ENCODE data around the gene TRHDE. TPM values are rescaled to one million over a fixed set of nuclear protein-coding genes. Genes with fewer than 3 reads are reported as not detected.

TRHDE gene
- total and polyA plus RNA-seq, 2 of the 13 experiments (the other 11 are each of a cell fraction or from before 2014, with no cell fraction given): not detected

DNA sequence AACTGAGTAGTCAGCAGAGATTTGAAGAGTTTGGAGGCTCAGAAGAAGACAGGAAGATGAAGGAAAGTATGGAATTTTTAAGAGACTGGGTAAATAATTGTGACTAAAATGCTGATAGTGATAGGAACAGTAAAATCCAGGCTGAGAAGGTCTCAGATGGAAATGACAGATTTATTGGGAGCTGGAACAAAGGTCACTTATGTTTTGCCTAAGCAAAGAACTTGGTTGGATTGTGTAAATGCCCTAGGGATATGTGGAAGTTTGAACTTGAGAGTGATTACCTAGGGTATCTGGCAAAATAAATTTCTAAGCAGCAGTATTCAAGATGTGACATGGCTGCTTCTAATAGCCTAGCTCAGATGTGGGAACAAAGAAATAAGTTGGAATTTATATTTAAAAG lies 180.9 kb downstream of the TRHDE start (continued):
- no peak for TF ChIP-seq ZNF10 (CRISPR knock-in tag; IDR thresholded peaks at IDR 0.05; ENCODE audit: borderline replicate concordance, low read depth)
- no peak for TF ChIP-seq E2F2 (CRISPR knock-in tag; IDR thresholded peaks at IDR 0.05; ENCODE audit: borderline replicate concordance)
- TF ChIP-seq TEAD3 (CRISPR knock-in tag; optimal IDR thresholded peaks at IDR 0.05; ENCODE audit: borderline replicate concordance): no peak
- TF ChIP-seq, protein P1, sequence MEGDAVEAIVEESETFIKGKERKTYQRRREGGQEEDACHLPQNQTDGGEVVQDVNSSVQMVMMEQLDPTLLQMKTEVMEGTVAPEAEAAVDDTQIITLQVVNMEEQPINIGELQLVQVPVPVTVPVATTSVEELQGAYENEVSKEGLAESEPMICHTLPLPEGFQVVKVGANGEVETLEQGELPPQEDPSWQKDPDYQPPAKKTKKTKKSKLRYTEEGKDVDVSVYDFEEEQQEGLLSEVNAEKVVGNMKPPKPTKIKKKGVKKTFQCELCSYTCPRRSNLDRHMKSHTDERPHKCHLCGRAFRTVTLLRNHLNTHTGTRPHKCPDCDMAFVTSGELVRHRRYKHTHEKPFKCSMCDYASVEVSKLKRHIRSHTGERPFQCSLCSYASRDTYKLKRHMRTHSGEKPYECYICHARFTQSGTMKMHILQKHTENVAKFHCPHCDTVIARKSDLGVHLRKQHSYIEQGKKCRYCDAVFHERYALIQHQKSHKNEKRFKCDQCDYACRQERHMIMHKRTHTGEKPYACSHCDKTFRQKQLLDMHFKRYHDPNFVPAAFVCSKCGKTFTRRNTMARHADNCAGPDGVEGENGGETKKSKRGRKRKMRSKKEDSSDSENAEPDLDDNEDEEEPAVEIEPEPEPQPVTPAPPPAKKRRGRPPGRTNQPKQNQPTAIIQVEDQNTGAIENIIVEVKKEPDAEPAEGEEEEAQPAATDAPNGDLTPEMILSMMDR (CRISPR knock-in tag; IDR thresholded peaks at IDR 0.05): no peak

GRCh38 chr12:72453550-72453949 lies 181.4 kb downstream of the TRHDE start:
- intact Hi-C loops (cut with micrococcal nuclease; ENCODE audit: unreplicated experiment): no loop called here
- ATAC-seq: no peak

More at GRCh38 chr12:72453550-72453949, 181.4 kb downstream of the TRHDE start:
- H3K9me3 ChIP-seq (ENCODE audit: low read length): peaks cover 7% of the 10 kb centered on the region; the same call in 1 of the 2 replicates
- no peak overlapping the region for H2AFZ ChIP-seq (ENCODE audit: low read length)
- DNase-seq (ENCODE audit: low spot score): no peak
- H3K79me2 ChIP-seq (ENCODE audit: insufficient read depth, low read length): no peaks in the 10 kb centered on the region
- no peak for FAIRE-seq
- H3K4me3 ChIP-seq (replicated peaks in 1 of 3; ENCODE audit: insufficient read depth in 1 of 3, low read depth in 2 of 3, low read length in 3 of 3): no peak overlapping the region
- no peak overlapping the region for H3K4me2 ChIP-seq (ENCODE audit: low read depth, low read length)
- no peak for TF ChIP-seq HHEX (CRISPR knock-in tag; IDR thresholded peaks at IDR 0.05)
- no peak for TF ChIP-seq ZNF782 (CRISPR knock-in tag; IDR thresholded peaks at IDR 0.05; ENCODE audit: borderline replicate concordance)
- TF ChIP-seq SRSF9 (IDR thresholded peaks at IDR 0.05; ENCODE audit: borderline replicate concordance, insufficient read depth, low read depth, low read length, poor library complexity, severe bottlenecking): no peak
- no peak for TF ChIP-seq KLF12 (CRISPR knock-in tag; IDR thresholded peaks at IDR 0.05; ENCODE audit: borderline replicate concordance)
- TF ChIP-seq HDAC2 (CRISPR knock-in tag; IDR thresholded peaks at IDR 0.05): no peak
- no peak for TF ChIP-seq ZNF713 (CRISPR knock-in tag; IDR thresholded peaks at IDR 0.05)
- TF ChIP-seq, protein P2, sequence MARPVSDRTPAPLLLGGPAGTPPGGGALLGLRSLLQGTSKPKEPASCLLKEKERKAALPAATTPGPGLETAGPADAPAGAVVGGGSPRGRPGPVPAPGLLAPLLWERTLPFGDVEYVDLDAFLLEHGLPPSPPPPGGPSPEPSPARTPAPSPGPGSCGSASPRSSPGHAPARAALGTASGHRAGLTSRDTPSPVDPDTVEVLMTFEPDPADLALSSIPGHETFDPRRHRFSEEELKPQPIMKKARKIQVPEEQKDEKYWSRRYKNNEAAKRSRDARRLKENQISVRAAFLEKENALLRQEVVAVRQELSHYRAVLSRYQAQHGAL (CRISPR knock-in tag; IDR thresholded peaks at IDR 0.05; ENCODE audit: not compliant biosample characterization): no peak
- no peak for TF ChIP-seq ZNF276 (CRISPR knock-in tag; IDR thresholded peaks at IDR 0.05; ENCODE audit: low read depth)
- TF ChIP-seq E2F5 (CRISPR knock-in tag; conservative IDR thresholded peaks at IDR 0.05): no peak
- TF ChIP-seq ZNF101 (CRISPR knock-in tag; IDR thresholded peaks at IDR 0.05; ENCODE audit: borderline replicate concordance, low read depth): no peak
- TF ChIP-seq SIN3A (IDR thresholded peaks at IDR 0.05; ENCODE audit: borderline replicate concordance, low read depth, low read length): no peak
- no peak overlapping the region for H3K27ac ChIP-seq (ENCODE audit: extremely low read length, insufficient read depth, low read length)
- in situ Hi-C loops (cut with HindIII; ENCODE audit: extremely low pct_ligation_motif_present, low pct_unique_long_range_greater_than_20kb): no loop called here
- H3K27me3 ChIP-seq (ENCODE audit: control insufficient read depth in 1 of 2, insufficient read depth in 2 of 2, low read length in 2 of 2): no peaks in the 10 kb centered on the region
- POLR2A ChIA-PET: no interaction called here
- CTCF ChIA-PET (ENCODE audit: low intra/inter-chr PET ratio, low total read pairs): no interaction called here
- H3K36me3 ChIP-seq (replicated peaks in 1 of 2; ENCODE audit: control insufficient read depth in 1 of 2, insufficient read depth in 2 of 2, low read length in 2 of 2): no peaks in the 10 kb centered on the region
- no peaks in the 10 kb centered on the region for H4K20me1 ChIP-seq (ENCODE audit: insufficient read depth, low read length)
- H3K9ac ChIP-seq (ENCODE audit: insufficient read depth, low read depth, low read length): no peak overlapping the region
- 3% methylated on average over 1 of the region's 2 CpGs for WGBS (ENCODE audit: low lambda C conversion rate)
- no peaks in the 10 kb centered on the region for H3K4me1 ChIP-seq (ENCODE audit: insufficient read depth, low read length)
- BruUV-seq (replicated peaks): no TSS peak
